Ovary (tissue), 3 donors: ENCODE results near the gene NF1.

Experiments
- POLR2A ChIP-seq: fragments of 450-650 bp; IDR thresholded peaks from one replicate; pipeline ENCODE4 v1.6.1; 2017; ENCODE audit warnings: antibody characterized with exemption, mild to moderate bottlenecking, moderate library complexity
- TF ChIP-seq, protein P1 (sequence below), 3 donors: fragments of 450-650 bp in 2 of 3; fragments of 200-600 bp in 1 of 3; IDR thresholded peaks; one replicate each; pipeline versions ENCODE4 v1.5.1 to v1.8.0; 2016 to 2022; ENCODE audit warnings: antibody characterized with exemption in 3 of 3, mild to moderate bottlenecking in 1 of 3
- donor health status: DM: no; HTN: no; CAD: no.

DNA sequence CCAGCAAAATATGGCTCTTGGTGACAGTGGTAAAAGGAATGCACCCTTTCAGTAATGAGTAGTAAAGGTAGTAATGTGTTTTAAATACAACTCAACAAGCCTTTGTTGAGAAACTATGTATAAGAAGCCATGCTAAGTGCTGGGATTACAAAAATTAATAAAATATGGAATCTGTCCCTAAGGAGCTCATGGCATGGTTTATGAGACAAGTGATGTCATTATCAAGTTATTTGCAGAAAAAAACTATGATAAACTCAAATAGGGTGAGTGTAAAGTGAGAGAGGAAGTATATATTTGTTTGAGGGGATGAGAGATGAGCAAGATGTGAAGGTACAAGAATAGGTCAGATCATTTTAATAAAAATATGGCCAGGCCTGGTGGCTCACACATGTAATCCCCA, 76.9 kb downstream of the NF1 start:
- TF ChIP-seq POLR2A: no peak
- TF ChIP-seq, protein P1, sequence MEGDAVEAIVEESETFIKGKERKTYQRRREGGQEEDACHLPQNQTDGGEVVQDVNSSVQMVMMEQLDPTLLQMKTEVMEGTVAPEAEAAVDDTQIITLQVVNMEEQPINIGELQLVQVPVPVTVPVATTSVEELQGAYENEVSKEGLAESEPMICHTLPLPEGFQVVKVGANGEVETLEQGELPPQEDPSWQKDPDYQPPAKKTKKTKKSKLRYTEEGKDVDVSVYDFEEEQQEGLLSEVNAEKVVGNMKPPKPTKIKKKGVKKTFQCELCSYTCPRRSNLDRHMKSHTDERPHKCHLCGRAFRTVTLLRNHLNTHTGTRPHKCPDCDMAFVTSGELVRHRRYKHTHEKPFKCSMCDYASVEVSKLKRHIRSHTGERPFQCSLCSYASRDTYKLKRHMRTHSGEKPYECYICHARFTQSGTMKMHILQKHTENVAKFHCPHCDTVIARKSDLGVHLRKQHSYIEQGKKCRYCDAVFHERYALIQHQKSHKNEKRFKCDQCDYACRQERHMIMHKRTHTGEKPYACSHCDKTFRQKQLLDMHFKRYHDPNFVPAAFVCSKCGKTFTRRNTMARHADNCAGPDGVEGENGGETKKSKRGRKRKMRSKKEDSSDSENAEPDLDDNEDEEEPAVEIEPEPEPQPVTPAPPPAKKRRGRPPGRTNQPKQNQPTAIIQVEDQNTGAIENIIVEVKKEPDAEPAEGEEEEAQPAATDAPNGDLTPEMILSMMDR (IDR thresholded peaks at IDR 0.05): no peak
